Islet precursor cell (in vitro differentiated cells): ENCODE measurements around the gene OLFM2.
A peak's percentile ranks its signal among the peaks of the same experiment; 100 is the strongest.
"Not testable (repeated sequence)": the region's sequence is repeated elsewhere in the genome, so short reads cannot be mapped to it uniquely, and the experiment has no call there.

Experiments used
- DNase-seq: peaks from one replicate; pipeline ENCODE4 v3.0.0-alpha.2; 2018

OLFM2 gene

GRCh38 chr19:9827289-9828238 lies 108.8 kb downstream of the OLFM2 start, which contains the start of gene UBL5:
Gene UBL5, plus strand, starts transcription at chr19:9827918. Its CDS starts 420 bp downstream, at chr19:9828338.
- DNase-seq, result peak; percentile 95

GRCh38 chr19:9823816-9824215 lies 112.5 kb downstream of the OLFM2 start:
- DNase-seq, result no peak

GRCh38 chr19:9820034-9820433 lies 116.3 kb downstream of the OLFM2 start:
- not testable (repeated sequence) for DNase-seq

GRCh38 chr19:9819596-9819909 lies 116.8 kb downstream of the OLFM2 start:
- no peak for DNase-seq

GRCh38 chr19:9818734-9819595 lies 117.3 kb downstream of the OLFM2 start, which contains the start of gene FBXL12:
Gene FBXL12, minus strand, starts transcription at chr19:9819079. Its CDS starts 266 bp downstream, at chr19:9818813.
- DNase-seq, result peak; percentile 100

- no peak for DNase-seq
Measured at GRCh38 chr19:9818175-9818733, 118.1 kb downstream of the OLFM2 start.

GRCh38 chr19:9811139-9811538 lies 125.2 kb downstream of the OLFM2 start:
- no peak for DNase-seq

GRCh38 chr19:9808855-9809824 lies 127.2 kb downstream of the OLFM2 start:
- no peak for DNase-seq

GRCh38 chr19:9806803-9807202 lies 129.5 kb downstream of the OLFM2 start:
- no peak for DNase-seq
